SK-N-SH (cell line): ENCODE results near the gene POU2F1. TPM values are rescaled to one million over a fixed set of nuclear protein-coding genes. Genes with fewer than 3 reads are reported as not detected.

ENCODE experiments used
- CTCF ChIA-PET: fragments of 300-600, 350-600 bp; formaldehyde crosslinking; extraction: SDS; loops from one replicate; lab custom pipeline; 2021; lab: Yijun Ruan, JAX
- POLR2A ChIA-PET: fragments of 350-600 bp; sonication (Branson Sonifier 250); formaldehyde crosslinking; extraction: SDS; loops from one replicate; lab custom pipeline; 2020; ENCODE audit warnings: antibody characterized with exemption, inconsistent platforms; lab: Yijun Ruan, JAX
- DNase-seq: peaks from one replicate; pipeline ENCODE4 v3.0.0; 2012
- H2AFZ ChIP-seq: fragments of 200-600 bp; sonication (generic); 2 replicates; pipeline ENCODE4 v1.8.1; 2016; ENCODE audit warnings: antibody characterized with exemption, mild to moderate bottlenecking, low read depth
- H3F3A ChIP-seq: fragments of 200-600 bp; sonication (generic); replicated peaks from 2 replicates; pipeline ENCODE3; 2016; ENCODE audit warnings: antibody characterized with exemption, mild to moderate bottlenecking; ENCODE audit not compliant: insufficient read depth
- H3K27ac ChIP-seq, 2 experiments: fragments of 200-500 bp in 1 of 2; fragments of 200-600 bp in 1 of 2; sonication (Bioruptor generic) in 1 of 2; sonication (generic), shearing (Covaris generic) in 1 of 2; 2 replicates each; pipeline versions ENCODE4 v1.5.1 to v1.6.1; 2014 to 2016; ENCODE audit warnings: low read depth in 2 of 2, inconsistent platforms in 1 of 2, low read length in 1 of 2, mild to moderate bottlenecking in 1 of 2, mixed read lengths in 1 of 2
- H3K27me3 ChIP-seq: fragments of 200-600 bp; sonication (generic), shearing (Covaris generic); 2 replicates; pipeline ENCODE4 v1.6.1; 2016; ENCODE audit warnings: mixed run types; ENCODE audit not compliant: insufficient read depth
- H3K36me3 ChIP-seq, 2 experiments: fragments of 200-500 bp in 1 of 2; fragments of 200-600 bp in 1 of 2; sonication (Bioruptor generic) in 1 of 2; sonication (generic) in 1 of 2; replicated peaks in 1 of 2; 2 replicates each; pipeline versions ENCODE3 to v1.5.1; 2014 to 2016; ENCODE audit warnings: low read length in 1 of 2, mild to moderate bottlenecking in 1 of 2; ENCODE audit not compliant: insufficient read depth in 2 of 2, control insufficient read depth in 1 of 2
- H3K4me1 ChIP-seq, 2 experiments: fragments of 200-500 bp in 1 of 2; fragments of 200-600 bp in 1 of 2; sonication (Bioruptor generic) in 1 of 2; sonication (generic), shearing (Covaris generic) in 1 of 2; 2 replicates each; pipeline versions ENCODE4 v1.5.1 to v1.6.1; 2014 to 2016; ENCODE audit warnings: low read depth in 1 of 2, low read length in 1 of 2, mixed run types in 1 of 2; ENCODE audit not compliant: insufficient read depth in 2 of 2, control insufficient read depth in 1 of 2
- H3K4me2 ChIP-seq: fragments of 200-600 bp; sonication (generic), shearing (Covaris generic); 2 replicates; pipeline ENCODE4 v1.6.1; 2017; ENCODE audit warnings: mixed run types
- H3K4me3 ChIP-seq, 2 experiments: fragments of 200-500 bp in 1 of 2; fragments of 200-600 bp in 1 of 2; sonication (Bioruptor generic) in 1 of 2; sonication (generic), shearing (Covaris generic) in 1 of 2; 2 replicates each; pipeline versions ENCODE4 v1.5.1 to v1.8.1; 2014 to 2016; ENCODE audit warnings: low read depth in 2 of 2, inconsistent platforms in 1 of 2, low read length in 1 of 2, mild to moderate bottlenecking in 1 of 2, mixed read lengths in 1 of 2, moderate library complexity in 1 of 2
- H3K79me2 ChIP-seq: fragments of 200-600 bp; sonication (generic); 2 replicates; pipeline ENCODE4 v1.8.1; 2017; ENCODE audit warnings: mild to moderate bottlenecking; ENCODE audit not compliant: insufficient read depth
- H3K9ac ChIP-seq: fragments of 200-600 bp; sonication (generic); 2 replicates; pipeline ENCODE4 v1.6.1; 2017; ENCODE audit warnings: mixed run types
- H3K9me2 ChIP-seq: fragments of 200-600 bp; sonication (generic); 2 replicates; pipeline ENCODE4 v1.6.1; 2017; ENCODE audit warnings: mixed run types
- H3K9me3 ChIP-seq: fragments of 200-600 bp; sonication (generic); 2 replicates; pipeline ENCODE4 v1.6.1; 2017; ENCODE audit warnings: mixed run types, mild to moderate bottlenecking, moderate library complexity
- H4K20me1 ChIP-seq: fragments of 200-600 bp; sonication (generic); 2 replicates; pipeline ENCODE4 v1.6.1; 2017; ENCODE audit warnings: mild to moderate bottlenecking, mixed run types; ENCODE audit not compliant: insufficient read depth
- CTCF ChIP-seq: fragments of 200-600 bp; sonication (generic); IDR thresholded peaks from 2 replicates; pipeline ENCODE4 v1.6.1; 2017; ENCODE audit warnings: antibody characterized with exemption, mild to moderate bottlenecking, moderate library complexity
- EP300 ChIP-seq, 2 experiments: IDR thresholded peaks; 2 replicates each; pipeline versions ENCODE4 v1.4.0 to v1.6.1; 2012; ENCODE audit warnings: borderline replicate concordance in 1 of 2, low read depth in 1 of 2, low read length in 1 of 2
- FOSL2 ChIP-seq: IDR thresholded peaks from 2 replicates; pipeline ENCODE4 v1.4.0; 2012; ENCODE audit warnings: low read depth, mild to moderate bottlenecking, moderate library complexity, borderline replicate concordance
- FOXJ3 ChIP-seq: sonication (generic); formaldehyde crosslinking; IDR thresholded peaks from 2 replicates; pipeline ENCODE4 v1.5.1; 2020; ENCODE audit warnings: mild to moderate bottlenecking, missing genetic modification reagents
- JUND ChIP-seq: IDR thresholded peaks from 2 replicates; pipeline ENCODE4 v1.4.0; 2012
- MEF2A ChIP-seq: IDR thresholded peaks from 2 replicates; pipeline ENCODE4 v1.4.0; 2012; ENCODE audit warnings: low read depth, borderline replicate concordance
- NFIC ChIP-seq: IDR thresholded peaks from 2 replicates; pipeline ENCODE4 v1.4.0; 2012; ENCODE audit warnings: borderline replicate concordance
- NRF1 ChIP-seq: IDR thresholded peaks from 2 replicates; pipeline ENCODE4 v1.6.1; 2012; ENCODE audit warnings: low read depth, mild to moderate bottlenecking, low read length
- RAD21 ChIP-seq: IDR thresholded peaks from 2 replicates; pipeline ENCODE4 v1.6.1; 2012; ENCODE audit warnings: mild to moderate bottlenecking, low read length
- REST ChIP-seq: IDR thresholded peaks from 2 replicates; pipeline ENCODE4 v1.6.1; 2012; ENCODE audit warnings: mild to moderate bottlenecking, low read depth, low read length, moderate library complexity
- RFX5 ChIP-seq: IDR thresholded peaks from 2 replicates; pipeline ENCODE4 v1.6.1; 2012; ENCODE audit warnings: mild to moderate bottlenecking, improper control_type of control experiment, low read length
- TAF1 ChIP-seq: IDR thresholded peaks from 2 replicates; pipeline ENCODE4 v1.6.1; 2012; ENCODE audit warnings: low read depth, mild to moderate bottlenecking, low read length, moderate library complexity, borderline replicate concordance
- TEAD4 ChIP-seq: IDR thresholded peaks from 2 replicates; pipeline ENCODE4 v1.4.0; 2012; ENCODE audit warnings: mild to moderate bottlenecking, borderline replicate concordance; ENCODE audit not compliant: insufficient read depth
- USF1 ChIP-seq: IDR thresholded peaks from 2 replicates; pipeline ENCODE4 v1.4.0; 2012; ENCODE audit warnings: low read depth, borderline replicate concordance
- YY1 ChIP-seq: IDR thresholded peaks from 2 replicates; pipeline ENCODE4 v1.4.0; 2012; ENCODE audit warnings: low read depth, mild to moderate bottlenecking
- ZBTB33 ChIP-seq: IDR thresholded peaks from 2 replicates; pipeline ENCODE4 v1.4.0; 2012; ENCODE audit warnings: low read depth, borderline replicate concordance
- WGBS: methylation state at CpG from one replicate; pipeline ENCODE4 v1.1.6; 2017; ENCODE audit warnings: low lambda C conversion rate; 5-methylcytosine and 5-hydroxymethylcytosine counted together
- polyA plus RNA-seq, 3 experiments: library from polyadenylated mRNA; depleted of rRNA; stranded (reverse); fragments of >200 nt; gene quantifications; 2 replicates each; pipeline ENCODE4 v1.2.3, GENCODE V29; 2012

The POU2F1 gene
- polyA plus RNA-seq, 1 of the 3 experiments (the other 2 are of a cell fraction): 1.2 TPM

- TF ChIP-seq USF1: no peak
- TF ChIP-seq NRF1: no peak
- TF ChIP-seq, all 33 proteins: peak for 0
Measured at GRCh38 chr1:167392200-167392696, 171.6 kb downstream of the POU2F1 start (continued).

- Histone ChIP-seq H3K4me1 (no peaks in the 10 kb centered on the region; a peak in 2 of 4 replicates), H3K36me3 (peaks cover 35 to 51% of the 10 kb centered on the region in 2 experiments), H4K20me1 (no peaks in the 10 kb centered on the region), H3K9me2 (no peaks in the 10 kb centered on the region), H3K9ac (no peak overlapping the region), H3K27ac (no peak overlapping the region), H3K4me2 (no peak overlapping the region), H3K27me3 (no peaks in the 10 kb centered on the region), H2AFZ (no peak overlapping the region), H3F3A (peaks cover 6% of the 10 kb centered on the region), H3K4me3 (no peak overlapping the region), H3K9me3 (no peaks in the 10 kb centered on the region), H3K79me2 (no peaks in the 10 kb centered on the region)
- ChIA-PET POLR2A (no interaction called here), CTCF (interaction anchor here (0.6 to 3.1 kb wide), 16 partner anchors 8 to 148 kb away, joined by 3 to 35 read pairs (median 6); no protein-coding TSS in a partner anchor)
- DNase-seq: no peak
- WGBS: 88% methylated on average over 2 of the region's 2 CpGs
- TF ChIP-seq CTCF (no peak), EP300 (IDR thresholded peaks at IDR 0.05; ENCODE audit: borderline replicate concordance in 1 of 2, low read depth in 1 of 2, low read length in 1 of 2) (no peak), TAF1 (no peak), ZBTB33 (no peak), REST (no peak), RFX5 (no peak), FOSL2 (no peak), RAD21 (no peak), MEF2A (no peak), FOXJ3 (CRISPR knock-in tag) (no peak), YY1 (no peak), TEAD4 (no peak), JUND (no peak), NFIC (no peak)
Measured at GRCh38 chr1:167400359-167400953, 179.8 kb downstream of the POU2F1 start.
